GM18520 (cell line): ENCODE results near the gene IGFBPL1.
"Not testable (repeated sequence)": the region's sequence is repeated elsewhere in the genome, so short reads cannot be mapped to it uniquely, and the experiment has no call there.

Experiments used
- ATAC-seq: cut with Tn5 transposase; IDR thresholded peaks from one replicate; pipeline ENCODE4 v1.9.1; 2021; ENCODE audit not compliant: unreplicated experiment

IGFBPL1 gene

GRCh38 chr9:38380872-38381534 is 43.3 kb downstream of the IGFBPL1 start:
- ATAC-seq: no peak

- no peak for ATAC-seq
Observed at GRCh38 chr9:38380230-38380871, 43.9 kb downstream of the IGFBPL1 start.

GRCh38 chr9:38377336-38378083 is 46.7 kb downstream of the IGFBPL1 start:
- not testable (repeated sequence) for ATAC-seq

- ATAC-seq: no peak
Observed at GRCh38 chr9:38376021-38376670, 48.1 kb downstream of the IGFBPL1 start.

- ATAC-seq: no peak
Observed at GRCh38 chr9:38375572-38375963, 48.7 kb downstream of the IGFBPL1 start.

- ATAC-seq: no peak
Observed at GRCh38 chr9:38374847-38375571, 49.2 kb downstream of the IGFBPL1 start.

- no peak for ATAC-seq
Observed at GRCh38 chr9:38373679-38374078, 50.6 kb downstream of the IGFBPL1 start.

- no peak for ATAC-seq
Observed at GRCh38 chr9:38372762-38373619, 51.3 kb downstream of the IGFBPL1 start.

GRCh38 chr9:38371495-38371894 is 52.8 kb downstream of the IGFBPL1 start:
- ATAC-seq: peak; percentile 61

GRCh38 chr9:38370176-38370575 is 54.1 kb downstream of the IGFBPL1 start:
- ATAC-seq: no peak

GRCh38 chr9:38368731-38369130 is 55.5 kb downstream of the IGFBPL1 start:
- ATAC-seq: no peak

GRCh38 chr9:38367898-38368297 is 56.4 kb downstream of the IGFBPL1 start:
- ATAC-seq: no peak

- no peak for ATAC-seq
Observed at GRCh38 chr9:38363589-38363925, 60.7 kb downstream of the IGFBPL1 start.

- ATAC-seq: peak; percentile 55
Observed at GRCh38 chr9:38362852-38363588, 61.2 kb downstream of the IGFBPL1 start.

- ATAC-seq: no peak
Observed at GRCh38 chr9:38361473-38361850, 62.8 kb downstream of the IGFBPL1 start.

GRCh38 chr9:38360839-38361472 is 63.3 kb downstream of the IGFBPL1 start:
- ATAC-seq: no peak

GRCh38 chr9:38359689-38360385 is 64.4 kb downstream of the IGFBPL1 start:
- ATAC-seq: no peak

- no peak for ATAC-seq
Observed at GRCh38 chr9:38359297-38359653, 65.0 kb downstream of the IGFBPL1 start.
